HEK293 (cell line): ENCODE measurements around the gene TMED9.

Experiments
- CTCF ChIA-PET: fragments of 350-600 bp; formaldehyde crosslinking; extraction: SDS; loops from one replicate; lab custom pipeline; 2021; ENCODE audit warnings: antibody characterized with exemption; lab: Yijun Ruan, JAX
- POLR2A ChIA-PET: fragments of 300-600 bp; formaldehyde crosslinking; extraction: SDS; loops from one replicate; lab custom pipeline; 2020; ENCODE audit warnings: antibody characterized with exemption, inconsistent platforms; lab: Yijun Ruan, JAX
- H3K27ac ChIP-seq: fragments of 200-500 bp; sonication (Bioruptor generic); 2 replicates; pipeline ENCODE4 v1.5.1; 2014; ENCODE audit warnings: low read depth, low read length, control low read depth, inconsistent platforms; ENCODE audit errors: extremely low read depth
- H3K36me3 ChIP-seq, 2 experiments: fragments of 200-500 bp in 1 of 2; sonication (Bioruptor generic) in 1 of 2; 1 replicate in 1 of 2; 2 replicates in 1 of 2; pipeline ENCODE4 v1.5.1; 2014 to 2017; ENCODE audit warnings: inconsistent platforms in 2 of 2, low read length in 2 of 2; ENCODE audit not compliant: control insufficient read depth in 2 of 2, insufficient read depth in 1 of 2
- H3K4me1 ChIP-seq: fragments of 200-500 bp; sonication (Bioruptor generic); 2 replicates; pipeline ENCODE4 v1.5.1; 2014; ENCODE audit warnings: mild to moderate bottlenecking, low read length, inconsistent platforms; ENCODE audit not compliant: control insufficient read depth, insufficient read depth
- H3K4me3 ChIP-seq: 2 replicates; pipeline ENCODE4 v1.5.1; 2011; ENCODE audit warnings: low read depth, mild to moderate bottlenecking, control low read depth, low read length, moderate library complexity
- H3K9me3 ChIP-seq: fragments of 200-500 bp; sonication (Bioruptor generic); 2 replicates; pipeline ENCODE4 v1.5.1; 2014; ENCODE audit warnings: low read depth, low read length, inconsistent platforms; ENCODE audit not compliant: control insufficient read depth, insufficient read depth
- BCL11A ChIP-seq: fragments of 450-650 bp; formaldehyde crosslinking; IDR thresholded peaks from 2 replicates; pipeline ENCODE4 v1.5.1; 2016; ENCODE audit warnings: low read depth, missing biosample characterization, missing genetic modification characterization
- BCL11B ChIP-seq: fragments of 450-650 bp; formaldehyde crosslinking; IDR thresholded peaks from 2 replicates; pipeline ENCODE4 v1.5.1; 2016; ENCODE audit warnings: low read depth, missing biosample characterization, missing genetic modification characterization
- CTCF ChIP-seq: fragments of 450-650 bp; formaldehyde crosslinking; IDR thresholded peaks from 2 replicates; pipeline ENCODE4 v1.5.1; 2016; ENCODE audit warnings: missing biosample characterization, missing genetic modification characterization
- GLIS1 ChIP-seq: fragments of 450-650 bp; formaldehyde crosslinking; IDR thresholded peaks from 2 replicates; pipeline ENCODE4 v1.5.1; 2016; ENCODE audit warnings: missing biosample characterization, missing genetic modification characterization
- HOXA7 ChIP-seq: sonication (generic); formaldehyde crosslinking; IDR thresholded peaks from 2 replicates; pipeline ENCODE4 v1.8.1; 2022; ENCODE audit warnings: missing genetic modification reagents, borderline replicate concordance
- INSM2 ChIP-seq: fragments of 450-650 bp; formaldehyde crosslinking; IDR thresholded peaks from 2 replicates; pipeline ENCODE4 v1.5.1; 2016; ENCODE audit warnings: missing biosample characterization, missing genetic modification characterization
- KLF16 ChIP-seq: fragments of 450-650 bp; formaldehyde crosslinking; IDR thresholded peaks from 2 replicates; pipeline ENCODE4 v1.5.1; 2017; ENCODE audit warnings: missing biosample characterization, missing genetic modification characterization
- REPIN1 ChIP-seq: fragments of 450-650 bp; formaldehyde crosslinking; IDR thresholded peaks from 2 replicates; pipeline ENCODE4 v1.5.1; 2017; ENCODE audit warnings: missing biosample characterization, missing genetic modification characterization, low read depth
- SALL2 ChIP-seq: fragments of 450-650 bp; formaldehyde crosslinking; IDR thresholded peaks from 2 replicates; pipeline ENCODE4 v1.5.0; 2017; ENCODE audit warnings: missing biosample characterization, mild to moderate bottlenecking, missing genetic modification characterization, borderline replicate concordance
- SCRT2 ChIP-seq: fragments of 450-650 bp; formaldehyde crosslinking; IDR thresholded peaks from 2 replicates; pipeline ENCODE4 v1.5.1; 2016; ENCODE audit warnings: missing biosample characterization, missing genetic modification characterization
- SP3 ChIP-seq: fragments of 450-650 bp; formaldehyde crosslinking; IDR thresholded peaks from 2 replicates; pipeline ENCODE4 v1.5.1; 2016; ENCODE audit warnings: missing biosample characterization, missing genetic modification characterization
- TSHZ1 ChIP-seq: fragments of 450-650 bp; formaldehyde crosslinking; IDR thresholded peaks from 2 replicates; pipeline ENCODE4 v1.5.1; 2016; ENCODE audit warnings: missing biosample characterization, missing genetic modification characterization, borderline replicate concordance
- ZBTB7A ChIP-seq: fragments of 450-650 bp; formaldehyde crosslinking; IDR thresholded peaks from 2 replicates; pipeline ENCODE4 v1.5.1; 2016; ENCODE audit warnings: low read depth, missing biosample characterization, missing genetic modification characterization
- ZEB2 ChIP-seq: fragments of 450-650 bp; formaldehyde crosslinking; IDR thresholded peaks from 2 replicates; pipeline ENCODE4 v1.5.1; 2016; ENCODE audit warnings: missing biosample characterization, missing genetic modification characterization
- ZFP3 ChIP-seq: fragments of 450-650 bp; formaldehyde crosslinking; IDR thresholded peaks from 2 replicates; pipeline ENCODE4 v1.5.1; 2016; ENCODE audit warnings: low read depth, missing biosample characterization, missing genetic modification characterization
- ZNF10 ChIP-seq: fragments of 450-650 bp; formaldehyde crosslinking; IDR thresholded peaks from 2 replicates; pipeline ENCODE4 v1.5.1; 2017; ENCODE audit warnings: missing biosample characterization, missing genetic modification characterization
- ZNF248 ChIP-seq: fragments of 450-650 bp; formaldehyde crosslinking; IDR thresholded peaks from 2 replicates; pipeline ENCODE4 v1.5.1; 2017; ENCODE audit warnings: missing biosample characterization, missing genetic modification characterization
- ZNF292 ChIP-seq: fragments of 450-650 bp; formaldehyde crosslinking; IDR thresholded peaks from 2 replicates; pipeline ENCODE4 v1.5.1; 2016; ENCODE audit warnings: low read depth, missing biosample characterization, missing genetic modification characterization, borderline replicate concordance
- ZNF366 ChIP-seq: fragments of 450-650 bp; formaldehyde crosslinking; conservative IDR thresholded peaks from 2 replicates; pipeline ENCODE4 v1.5.1; 2016; ENCODE audit warnings: missing biosample characterization, missing genetic modification characterization
- ZNF473 ChIP-seq: fragments of 450-650 bp; formaldehyde crosslinking; IDR thresholded peaks from 2 replicates; pipeline ENCODE4 v1.5.1; 2017; ENCODE audit warnings: missing biosample characterization, missing genetic modification characterization
- ZNF548 ChIP-seq: fragments of 450-650 bp; formaldehyde crosslinking; IDR thresholded peaks from 2 replicates; pipeline ENCODE4 v1.5.1; 2016; ENCODE audit warnings: missing biosample characterization, missing genetic modification characterization
- ZNF561 ChIP-seq: fragments of 450-650 bp; IDR thresholded peaks from 2 replicates; pipeline ENCODE4 v1.5.1; 2018; ENCODE audit warnings: missing biosample characterization, missing genetic modification characterization, borderline replicate concordance
- ZNF585B ChIP-seq: fragments of 450-650 bp; formaldehyde crosslinking; IDR thresholded peaks from 2 replicates; pipeline ENCODE4 v1.5.1; 2016; ENCODE audit warnings: missing biosample characterization, missing genetic modification characterization
- ZNF600 ChIP-seq: fragments of 450-650 bp; formaldehyde crosslinking; IDR thresholded peaks from 2 replicates; pipeline ENCODE4 v1.5.1; 2016; ENCODE audit warnings: missing biosample characterization, missing genetic modification characterization
- ZNF621 ChIP-seq: fragments of 450-650 bp; formaldehyde crosslinking; IDR thresholded peaks from 2 replicates; pipeline ENCODE4 v1.5.1; 2017; ENCODE audit warnings: missing biosample characterization, missing genetic modification characterization
- ZNF645 ChIP-seq: fragments of 450-650 bp; formaldehyde crosslinking; IDR thresholded peaks from 2 replicates; pipeline ENCODE4; 2016; ENCODE audit warnings: missing biosample characterization, missing genetic modification characterization
- ZNF76 ChIP-seq: fragments of 450-650 bp; formaldehyde crosslinking; IDR thresholded peaks from 2 replicates; pipeline ENCODE4; 2016; ENCODE audit warnings: low read depth, missing biosample characterization, missing genetic modification characterization, borderline replicate concordance

Gene TMED9

GRCh38 chr5:177601577-177602457 is 9.8 kb downstream of the TMED9 start:
- H3K4me3 ChIP-seq: no peak overlapping the region
- H3K36me3 ChIP-seq: peaks cover 0 to 9% of the 10 kb centered on the region in 2 experiments; a peak in 2 of 3 replicates
- TF ChIP-seq ZNF645 (tag by site-specific recombination) (no peak), KLF16 (tag by site-specific recombination) (no peak), GLIS1 (tag by site-specific recombination) (peak; percentile 51), ZNF292 (tag by site-specific recombination) (no peak), BCL11A (no peak), CTCF (0 out of 2 replicates have a peak, but pooled peaks have one; percentile 24), ZBTB7A (no peak), SCRT2 (tag by site-specific recombination) (no peak), ZNF561 (no peak), ZEB2 (tag by site-specific recombination) (no peak)
- 0 out of 2 replicates have a peak, but pooled peaks cover 2% of the 10 kb centered on the region for H3K4me1 ChIP-seq
- no peak overlapping the region for H3K27ac ChIP-seq
- ChIA-PET POLR2A (no interaction called here), CTCF (no interaction called here)
- no peaks in the 10 kb centered on the region for H3K9me3 ChIP-seq

- Histone ChIP-seq H3K27ac (no peak overlapping the region), H3K9me3 (no peaks in the 10 kb centered on the region), H3K4me1 (0 out of 2 replicates have a peak, but pooled peaks cover 2% of the 10 kb centered on the region), H3K4me3 (no peak overlapping the region), H3K36me3 (peaks cover 0 to 9% of the 10 kb centered on the region in 2 experiments; a peak in 2 of 3 replicates)
- TF ChIP-seq BCL11B (tag by site-specific recombination): no peak
- TF ChIP-seq ZNF621 (tag by site-specific recombination): no peak
- no peak for TF ChIP-seq REPIN1 (tag by site-specific recombination)
- TF ChIP-seq ZNF585B: no peak
- no peak for TF ChIP-seq ZNF248 (tag by site-specific recombination)
- no peak for TF ChIP-seq ZNF366
- TF ChIP-seq INSM2 (tag by site-specific recombination): no peak
- no peak for TF ChIP-seq ZNF473
- TF ChIP-seq SP3: no peak
- TF ChIP-seq ZFP3 (tag by site-specific recombination): no peak
- no peak for TF ChIP-seq ZNF76 (tag by site-specific recombination)
- TF ChIP-seq SALL2: no peak
- no peak for TF ChIP-seq ZNF10
- TF ChIP-seq TSHZ1 (tag by site-specific recombination): no peak
- TF ChIP-seq ZNF600 (tag by site-specific recombination): no peak
- no peak for TF ChIP-seq HOXA7
- TF ChIP-seq ZNF548 (tag by site-specific recombination): no peak
- CTCF ChIA-PET: no interaction called here
- POLR2A ChIA-PET: interaction anchor here (0.5 kb wide), 1 partner anchor 25 kb away, joined by 3 read pairs; no protein-coding TSS in a partner anchor
These were observed 10.4 kb downstream of the TMED9 start for GRCh38 chr5:177602458-177602830.
